GM18909 (cell line): ENCODE results near the gene MUC13.

Experiments used
- ATAC-seq: cut with Tn5 transposase; IDR thresholded peaks from one replicate; pipeline ENCODE4 v1.9.1; 2021; ENCODE audit warnings: mild to moderate bottlenecking; ENCODE audit not compliant: unreplicated experiment, poor library complexity

The MUC13 gene

DNA sequence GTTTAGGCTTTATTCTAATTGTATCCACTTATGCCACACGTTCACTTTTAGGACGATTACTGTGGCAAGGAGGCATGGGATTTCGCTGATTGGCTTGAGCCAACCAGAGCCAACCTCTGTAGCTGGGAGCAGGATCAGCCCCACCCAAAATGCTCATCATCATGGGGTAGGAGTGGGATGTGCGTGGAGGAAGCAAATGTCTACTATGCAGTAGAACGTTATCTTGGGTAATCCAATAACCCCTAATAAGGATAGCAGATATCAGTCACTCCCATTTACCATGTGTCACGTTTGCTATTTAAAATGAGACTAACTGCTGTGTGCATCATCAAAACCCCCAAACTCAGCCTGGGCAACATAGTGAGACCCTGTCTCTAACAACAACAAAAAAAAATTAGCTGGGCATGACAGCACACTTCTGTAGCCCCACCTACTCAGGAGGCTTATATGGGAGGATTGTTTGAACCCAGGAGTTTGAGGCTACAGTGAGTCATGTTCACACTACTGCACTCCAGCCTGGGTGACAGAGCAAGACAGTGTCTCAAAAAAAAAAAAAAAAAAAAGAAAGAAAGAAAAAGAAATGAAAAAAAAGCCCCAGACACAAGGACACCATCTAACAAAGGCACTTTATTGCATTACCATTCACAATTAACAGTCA lies 29.6 kb downstream of the MUC13 start:
- ATAC-seq = no peak

DNA sequence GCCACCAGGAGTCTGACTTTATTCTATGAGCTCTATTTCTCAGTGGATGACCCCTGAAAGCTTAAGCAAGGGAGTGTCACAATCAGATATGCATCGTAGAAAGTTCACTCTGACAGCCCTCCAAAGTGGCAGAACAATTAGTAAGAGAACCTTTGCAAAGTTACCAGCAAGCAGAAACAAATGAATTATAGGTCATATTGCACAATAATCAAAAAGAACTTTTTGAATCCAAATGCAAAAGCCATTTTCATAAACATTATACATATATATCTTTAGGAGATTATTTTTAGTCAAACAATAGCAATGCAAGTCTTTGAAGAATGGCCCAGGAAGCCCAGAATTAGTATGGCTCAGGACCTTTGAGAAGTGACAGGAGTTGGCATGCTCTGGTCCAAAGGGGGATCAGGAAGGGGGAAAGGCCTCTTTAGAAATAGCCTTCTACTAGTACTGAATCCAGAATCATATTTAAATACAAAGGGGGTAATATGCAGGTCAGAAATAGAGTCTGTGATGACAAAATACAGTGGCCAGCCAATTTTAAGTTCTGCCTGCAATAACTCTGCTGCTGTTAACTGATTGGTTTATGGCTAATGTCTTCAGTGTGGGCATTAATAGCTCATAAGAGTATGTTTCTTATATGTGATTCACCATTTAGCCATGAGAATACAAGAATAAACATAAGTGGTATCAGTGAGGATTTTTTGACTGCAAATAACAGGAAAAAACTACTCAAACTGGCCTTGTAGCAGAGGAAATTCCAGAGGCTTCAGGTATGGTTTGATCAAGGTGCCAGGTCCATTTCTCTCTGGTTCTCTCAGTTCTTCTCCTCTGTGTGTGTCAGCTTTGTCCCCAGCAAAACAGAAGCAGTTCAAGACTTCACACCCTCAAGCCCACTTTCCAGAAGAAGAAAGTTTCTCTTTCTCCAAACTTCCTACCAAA lies 30.4 kb downstream of the MUC13 start:
- no peak for ATAC-seq

GRCh38 chr3:124896824-124897526 lies 37.6 kb downstream of the MUC13 start:
- no peak for ATAC-seq

DNA sequence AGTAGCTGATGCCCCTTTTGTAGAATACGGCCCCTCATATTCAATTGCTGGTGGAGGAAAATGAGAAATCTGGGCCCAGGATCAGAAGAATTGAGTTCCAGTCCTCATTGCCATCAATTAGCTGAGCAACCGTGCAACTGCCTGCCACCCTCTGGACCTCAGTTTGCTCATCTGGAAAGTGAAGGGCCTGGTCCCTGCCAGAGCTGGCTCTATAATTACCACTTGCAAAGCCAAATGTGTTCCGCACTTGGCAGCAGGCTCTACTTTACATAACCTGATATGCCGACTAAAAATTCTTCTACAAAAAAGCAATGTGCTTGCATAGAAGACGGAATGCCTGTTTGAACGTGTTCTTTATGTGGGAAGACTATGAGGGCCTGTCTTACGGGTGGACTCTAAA lies 38.8 kb downstream of the MUC13 start:
- ATAC-seq = no peak

DNA sequence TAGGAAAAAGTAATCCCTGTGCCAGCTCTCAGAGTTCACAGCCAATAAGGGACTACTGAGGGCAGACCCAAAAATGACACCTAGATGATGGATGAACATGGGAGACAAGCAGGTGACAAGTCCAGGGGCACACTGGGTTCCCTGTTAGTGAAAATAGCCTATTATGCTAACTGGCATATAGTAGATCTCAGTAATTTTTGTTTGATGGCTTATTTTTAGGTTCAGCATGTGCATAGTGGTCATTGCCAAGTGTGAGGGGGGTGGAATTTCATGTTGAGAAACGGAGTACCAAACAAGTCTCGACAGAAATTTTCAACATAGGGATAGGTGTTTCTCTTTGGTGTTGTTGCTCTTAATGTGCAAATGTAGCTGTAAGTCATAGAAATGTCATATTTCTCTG lies 41.0 kb downstream of the MUC13 start:
- no peak for ATAC-seq

- ATAC-seq = no peak
Measured at GRCh38 chr3:124890573-124891190, 43.9 kb downstream of the MUC13 start.

DNA sequence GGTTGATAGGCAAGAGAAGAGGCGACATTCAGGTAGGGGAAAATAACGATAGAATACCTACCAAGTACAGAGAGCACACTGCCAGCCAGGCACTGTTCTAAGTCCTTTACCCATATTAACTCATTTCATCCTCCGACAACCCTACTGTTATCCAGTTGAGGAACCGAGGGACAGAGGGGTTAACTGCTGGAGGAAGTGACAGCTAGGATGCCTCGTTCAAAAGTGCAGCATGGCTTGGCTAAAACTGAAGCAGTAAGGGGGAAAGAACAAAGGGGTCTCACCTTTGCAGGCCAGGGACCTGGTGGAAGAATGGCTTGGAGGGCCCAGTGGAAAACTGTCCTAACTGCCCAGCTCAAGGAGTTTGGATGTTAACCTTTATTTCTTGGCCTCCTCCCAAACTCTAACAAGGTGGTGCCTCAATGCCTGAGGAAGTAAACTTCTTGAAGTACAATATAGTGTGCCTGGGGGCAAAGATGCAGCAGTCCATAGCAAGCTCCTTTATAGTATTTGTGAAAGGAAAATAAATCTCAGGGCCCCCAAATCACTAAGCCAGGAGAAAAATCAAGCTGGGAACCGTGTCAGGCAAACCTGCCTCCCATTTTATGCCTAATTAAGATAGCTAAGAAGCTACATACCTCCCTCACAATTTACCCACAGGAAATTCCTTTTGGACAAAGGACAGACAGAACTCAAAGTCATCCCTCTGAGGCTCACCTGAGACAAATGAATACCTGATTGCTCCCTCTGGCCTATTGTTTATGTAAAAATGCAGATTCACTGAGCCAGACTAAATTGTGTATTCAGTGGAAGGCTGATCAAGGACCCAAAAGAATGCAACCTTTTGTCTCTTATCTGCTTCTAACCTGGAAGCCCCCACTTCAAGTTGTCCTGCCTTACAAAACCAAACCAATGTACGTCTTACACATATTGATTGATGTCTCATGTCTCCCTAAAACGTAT lies 45.8 kb downstream of the MUC13 start:
- ATAC-seq = no peak

- no peak for ATAC-seq
Measured at GRCh38 chr3:124887932-124888298, 46.6 kb downstream of the MUC13 start.

DNA sequence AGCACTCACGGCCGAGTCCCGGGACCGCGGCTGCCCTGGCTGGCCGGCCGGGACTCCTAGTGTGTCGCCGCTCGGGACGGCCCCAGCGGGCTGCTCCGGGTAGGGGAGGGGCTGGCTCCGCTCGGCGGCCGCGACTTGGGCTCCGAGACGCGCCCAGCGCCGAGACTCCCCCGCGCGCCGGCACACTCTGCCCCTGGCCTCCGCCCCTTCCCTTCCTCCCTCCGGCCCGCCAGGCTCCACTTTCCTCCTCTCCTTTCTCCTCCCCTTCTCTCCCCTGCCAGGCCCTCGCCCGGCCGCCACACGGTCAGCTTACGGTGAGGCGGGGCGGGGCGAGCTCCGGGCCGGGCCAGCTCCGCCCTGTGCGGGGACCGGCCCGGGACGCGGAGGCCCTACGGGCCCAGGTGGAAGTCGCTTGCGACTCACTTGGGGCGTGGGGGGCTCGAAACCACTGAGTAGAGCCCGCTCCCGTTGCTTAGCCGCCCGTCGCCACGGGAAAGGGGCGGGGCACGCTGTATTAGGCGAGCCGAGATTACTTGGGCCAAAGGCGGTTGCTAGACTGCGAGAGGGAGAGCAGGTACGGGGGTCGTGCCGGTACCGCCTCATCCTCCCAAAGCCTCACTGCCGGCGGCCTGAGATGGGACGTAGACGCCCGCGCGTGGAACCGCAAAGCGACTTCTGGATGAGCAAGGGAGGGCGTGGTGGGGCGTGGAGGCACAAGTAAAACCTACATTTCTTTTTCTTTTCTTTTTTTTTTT lies 47.2 kb downstream of the MUC13 start, which contains the start of gene ITGB5:
ITGB5 (minus strand) TSS at position 189 of the 755 bp plus-strand sequence. CDS start 365 bp downstream, outside the sequence.
- peak; percentile 77 for ATAC-seq

DNA sequence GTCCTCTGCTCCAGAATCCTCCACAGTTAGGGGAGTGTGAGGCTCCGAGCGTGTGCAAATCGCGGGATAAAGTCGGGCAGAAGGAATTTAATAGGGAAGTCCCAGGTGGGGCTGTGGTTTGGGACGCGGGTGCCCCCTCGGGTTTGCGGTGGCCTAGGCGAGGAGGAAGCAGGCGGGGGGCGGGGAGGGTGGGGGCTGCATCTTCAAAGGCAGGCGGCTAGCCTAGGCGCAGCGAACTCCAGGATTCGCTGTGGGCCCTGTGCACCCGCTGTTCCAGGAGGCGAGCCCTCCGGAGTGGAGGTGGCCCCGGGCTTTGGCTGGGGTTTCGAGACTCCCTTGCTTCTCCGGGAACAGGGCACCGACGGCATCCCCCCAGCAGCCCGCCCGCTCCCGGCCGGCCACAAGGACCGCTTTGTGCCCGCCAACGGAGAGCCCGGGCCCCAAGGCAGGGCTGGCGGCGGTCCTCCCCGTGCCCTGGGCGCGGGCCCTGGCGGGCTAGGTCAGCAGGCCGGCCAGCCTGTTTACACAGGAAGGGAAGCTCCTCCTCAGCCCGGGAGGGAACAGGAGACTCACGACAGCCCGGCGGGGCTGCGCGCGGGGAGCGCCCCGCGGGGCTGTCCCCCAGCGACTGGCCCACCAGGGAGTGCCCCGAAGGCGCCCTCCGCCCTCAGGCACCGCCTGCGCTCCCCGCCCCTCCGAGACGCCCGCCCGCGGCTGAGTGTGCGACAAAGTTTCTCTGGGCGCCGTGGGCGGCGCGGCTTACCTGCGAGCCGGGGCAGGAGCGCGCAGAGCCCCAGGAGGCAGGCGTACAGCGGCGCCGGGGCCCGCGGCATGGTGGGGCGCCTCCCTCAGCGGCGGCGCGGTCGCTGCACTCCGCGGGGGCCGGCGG lies 48.1 kb downstream of the MUC13 start:
- ATAC-seq = peak; percentile 51

- ATAC-seq = no peak
Measured at GRCh38 chr3:124885466-124886167, 48.9 kb downstream of the MUC13 start.

- no peak for ATAC-seq
Measured at GRCh38 chr3:124884474-124885101, 50.0 kb downstream of the MUC13 start.

GRCh38 chr3:124883766-124884473 lies 50.6 kb downstream of the MUC13 start:
- ATAC-seq = no peak

DNA sequence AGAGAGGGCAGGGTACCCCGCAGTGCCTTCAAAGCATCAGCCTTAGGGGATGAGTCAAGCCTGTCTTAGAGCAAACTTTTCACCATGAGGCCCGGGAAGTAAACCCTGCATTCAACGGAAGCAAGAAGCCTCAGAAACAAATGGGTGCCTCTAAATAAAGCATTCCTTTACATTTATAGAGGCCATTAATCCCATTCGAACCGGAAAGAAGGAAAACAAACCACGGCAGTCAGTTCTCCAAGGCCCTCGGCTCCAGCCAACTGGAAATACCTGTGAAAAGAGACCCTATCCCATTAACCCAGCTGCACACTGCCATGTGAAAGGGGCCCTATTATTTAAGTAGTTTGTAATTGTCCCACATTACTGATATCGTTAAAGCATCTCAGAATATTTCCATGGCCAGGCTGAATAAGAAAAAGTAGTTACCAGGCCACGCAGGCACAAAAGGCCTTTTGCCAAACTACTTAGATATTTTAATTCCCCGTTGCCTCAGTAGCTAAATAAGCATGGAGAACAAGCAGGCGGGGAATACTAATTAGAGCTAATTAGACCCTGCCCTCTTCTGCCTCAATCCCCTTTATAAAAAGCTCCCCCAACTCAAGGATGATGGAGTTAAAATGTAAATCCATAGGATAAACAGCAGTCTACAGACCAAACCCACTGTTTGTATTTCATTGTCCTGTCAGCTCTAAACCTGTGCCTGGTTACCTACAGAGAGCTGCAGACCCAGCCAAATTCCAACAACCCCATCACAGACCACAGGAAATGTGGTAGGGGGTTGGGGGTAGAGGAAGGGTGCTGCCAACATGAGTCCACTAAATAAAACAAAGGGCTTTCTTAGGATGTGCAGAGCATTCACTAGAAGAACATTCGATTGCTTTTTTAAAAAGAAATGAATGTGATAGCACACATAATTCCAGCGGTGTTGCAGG lies 51.5 kb downstream of the MUC13 start:
- no peak for ATAC-seq
